ENCODE data around the gene ME1.

The ME1 gene

DNA sequence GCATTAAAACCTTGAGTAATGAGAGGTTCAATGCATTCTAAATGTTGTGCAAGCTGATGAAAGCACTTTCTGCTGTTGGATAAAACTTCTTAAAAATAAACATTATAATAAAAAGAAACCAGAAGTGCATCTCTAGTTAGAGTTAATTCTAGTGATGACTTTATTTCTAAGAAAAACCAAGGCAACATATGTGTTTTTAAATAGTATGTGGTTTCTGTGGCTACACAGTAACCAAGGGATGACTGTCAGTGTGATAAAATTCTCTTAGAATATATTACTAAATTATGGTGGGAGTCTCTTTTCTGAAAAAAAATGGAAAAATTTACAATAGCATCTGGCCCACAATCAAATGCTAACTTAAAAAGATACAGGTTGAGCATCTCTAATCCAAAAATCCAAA is 117.0 kb downstream of the ME1 start:
- H3K9me3 ChIP-seq (ENCODE audit: control insufficient read depth, insufficient read depth, low read depth, low read length), result no peaks in the 10 kb centered on the region
- peaks cover 0 to 3% of the 10 kb centered on the region in 2 experiments; a peak in 2 of 3 replicates for H3K36me3 ChIP-seq (ENCODE audit: control insufficient read depth in 2 of 2, insufficient read depth in 1 of 2, low read length in 2 of 2)
- POLR2A ChIA-PET, result no interaction called here
- no peak overlapping the region for H3K4me3 ChIP-seq (ENCODE audit: low read depth, low read length)
- CTCF ChIA-PET, result interaction anchor here (0.6 kb wide), 1 partner anchor 10 kb away, joined by 3 read pairs; no protein-coding TSS in a partner anchor
- no peak overlapping the region for H3K27ac ChIP-seq (ENCODE audit: extremely low read depth, low read depth, low read length)
- no peaks in the 10 kb centered on the region for H3K4me1 ChIP-seq (ENCODE audit: control insufficient read depth, insufficient read depth, low read length)
- TF ChIP-seq ZNF138 (tag by site-specific recombination; IDR thresholded peaks at IDR 0.05; ENCODE audit: borderline replicate concordance) (no peak), ZBTB17 (tag by site-specific recombination; IDR thresholded peaks at IDR 0.05) (no peak), GLI4 (tag by site-specific recombination; IDR thresholded peaks at IDR 0.05) (no peak), SETDB1 (IDR thresholded peaks at IDR 0.05; ENCODE audit: insufficient read length, low read length) (no peak), ZNF830 (tag by site-specific recombination; IDR thresholded peaks at IDR 0.05; ENCODE audit: low read depth) (no peak), ZNF610 (tag by site-specific recombination; IDR thresholded peaks at IDR 0.05; ENCODE audit: borderline replicate concordance) (no peak), ZNF654 (tag by site-specific recombination; IDR thresholded peaks at IDR 0.05; ENCODE audit: low read depth) (no peak), ZNF558 (tag by site-specific recombination; IDR thresholded peaks at IDR 0.05) (no peak), ZNF114 (tag by site-specific recombination; IDR thresholded peaks at IDR 0.05) (no peak), ZNF341 (tag by site-specific recombination; IDR thresholded peaks at IDR 0.05; ENCODE audit: low read depth) (no peak), ZNF837 (tag by site-specific recombination; IDR thresholded peaks at IDR 0.05) (no peak), HOXC10 (CRISPR knock-in tag; IDR thresholded peaks at IDR 0.05) (no peak), ZNF777 (tag by site-specific recombination; IDR thresholded peaks at IDR 0.05; ENCODE audit: borderline replicate concordance) (no peak), KLF1 (tag by site-specific recombination; IDR thresholded peaks at IDR 0.05) (no peak)

DNA sequence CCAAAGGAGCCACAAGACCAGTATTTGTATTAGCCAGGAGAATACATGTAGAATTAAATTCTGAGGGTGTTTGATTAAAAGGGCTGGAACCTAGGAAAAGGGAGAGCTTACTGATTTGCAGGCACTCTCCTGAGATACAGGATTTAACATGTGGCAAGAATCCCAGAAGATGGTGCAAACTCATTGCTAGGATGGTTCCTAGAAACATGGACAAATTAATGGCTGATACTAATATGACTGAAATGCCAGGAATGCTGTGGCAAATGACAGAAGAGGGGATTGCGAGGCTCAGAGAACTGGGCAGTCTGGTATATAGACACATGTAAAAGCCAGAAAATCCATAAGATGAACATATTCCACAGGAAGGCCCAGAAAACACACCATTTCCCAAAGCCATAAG is 119.6 kb downstream of the ME1 start:
- Histone ChIP-seq H3K4me3 (ENCODE audit: low read depth, low read length) (no peak overlapping the region), H3K36me3 (ENCODE audit: control insufficient read depth in 2 of 2, insufficient read depth in 1 of 2, low read length in 2 of 2) (peaks cover 0 to 3% of the 10 kb centered on the region in 2 experiments; a peak in 2 of 3 replicates), H3K4me1 (ENCODE audit: control insufficient read depth, insufficient read depth, low read length) (no peaks in the 10 kb centered on the region), H3K27ac (ENCODE audit: extremely low read depth, low read depth, low read length) (no peak overlapping the region), H3K9me3 (ENCODE audit: control insufficient read depth, insufficient read depth, low read depth, low read length) (no peaks in the 10 kb centered on the region)
- TF ChIP-seq ZNF354C (tag by site-specific recombination; IDR thresholded peaks at IDR 0.05; ENCODE audit: borderline replicate concordance, low read depth), result no peak
- ChIA-PET POLR2A (interaction anchor here (0.6 kb wide), 1 partner anchor 70 kb away, joined by 3 read pairs; no protein-coding TSS in a partner anchor), CTCF (no interaction called here)

DNA sequence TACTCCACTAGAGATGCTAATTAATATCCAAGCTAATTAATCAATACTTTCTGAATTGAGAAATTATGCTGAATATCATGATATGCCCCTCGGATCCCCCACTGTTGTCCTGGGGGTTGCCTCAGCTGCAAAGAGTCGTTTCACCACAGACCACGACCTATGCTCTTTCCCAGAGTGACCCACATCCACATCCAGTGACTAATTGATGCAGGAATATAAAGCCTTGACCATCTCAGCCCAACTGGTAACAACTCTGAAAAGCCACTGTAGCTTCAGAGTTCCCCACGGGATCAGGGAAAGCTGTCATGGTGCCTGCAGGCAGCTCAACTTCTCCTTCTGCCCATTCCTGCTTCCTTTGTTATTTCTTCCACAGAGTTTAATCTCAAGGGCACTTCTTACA is 120.8 kb downstream of the ME1 start:
- CTCF ChIA-PET, result interaction anchor here (1.0 to 1.1 kb wide), 3 partner anchors 201 to 1465 kb away, joined by 3 to 4 read pairs (median 3); partner anchors contain the start of gene PRSS35
- no peak overlapping the region for H3K4me3 ChIP-seq (ENCODE audit: low read depth, low read length)
- H3K27ac ChIP-seq (ENCODE audit: extremely low read depth, low read depth, low read length), result no peak overlapping the region
- TF ChIP-seq ZNF211 (tag by site-specific recombination; IDR thresholded peaks at IDR 0.05; ENCODE audit: low read depth) (no peak), ZNF629 (tag by site-specific recombination; IDR thresholded peaks at IDR 0.05) (no peak), ZSCAN23 (tag by site-specific recombination; IDR thresholded peaks at IDR 0.05) (no peak), RBAK (tag by site-specific recombination; IDR thresholded peaks at IDR 0.05) (no peak), ZNF48 (tag by site-specific recombination; IDR thresholded peaks at IDR 0.05) (no peak), ZNF677 (tag by site-specific recombination; IDR thresholded peaks at IDR 0.05) (no peak), KLF7 (tag by site-specific recombination; IDR thresholded peaks at IDR 0.05; ENCODE audit: borderline replicate concordance) (no peak), ZNF175 (tag by site-specific recombination; IDR thresholded peaks at IDR 0.05) (no peak), KLF9 (tag by site-specific recombination; IDR thresholded peaks at IDR 0.05; ENCODE audit: low read depth) (no peak), ZEB2 (tag by site-specific recombination; IDR thresholded peaks at IDR 0.05) (no peak), ZNF510 (tag by site-specific recombination; IDR thresholded peaks at IDR 0.05; ENCODE audit: insufficient replicate concordance) (no peak), ZNF157 (tag by site-specific recombination; IDR thresholded peaks at IDR 0.05) (no peak), ZFHX2 (tag by site-specific recombination; conservative IDR thresholded peaks at IDR 0.05) (no peak), ZNF335 (tag by site-specific recombination; conservative IDR thresholded peaks at IDR 0.05) (no peak)
- TF ChIP-seq, protein P1, sequence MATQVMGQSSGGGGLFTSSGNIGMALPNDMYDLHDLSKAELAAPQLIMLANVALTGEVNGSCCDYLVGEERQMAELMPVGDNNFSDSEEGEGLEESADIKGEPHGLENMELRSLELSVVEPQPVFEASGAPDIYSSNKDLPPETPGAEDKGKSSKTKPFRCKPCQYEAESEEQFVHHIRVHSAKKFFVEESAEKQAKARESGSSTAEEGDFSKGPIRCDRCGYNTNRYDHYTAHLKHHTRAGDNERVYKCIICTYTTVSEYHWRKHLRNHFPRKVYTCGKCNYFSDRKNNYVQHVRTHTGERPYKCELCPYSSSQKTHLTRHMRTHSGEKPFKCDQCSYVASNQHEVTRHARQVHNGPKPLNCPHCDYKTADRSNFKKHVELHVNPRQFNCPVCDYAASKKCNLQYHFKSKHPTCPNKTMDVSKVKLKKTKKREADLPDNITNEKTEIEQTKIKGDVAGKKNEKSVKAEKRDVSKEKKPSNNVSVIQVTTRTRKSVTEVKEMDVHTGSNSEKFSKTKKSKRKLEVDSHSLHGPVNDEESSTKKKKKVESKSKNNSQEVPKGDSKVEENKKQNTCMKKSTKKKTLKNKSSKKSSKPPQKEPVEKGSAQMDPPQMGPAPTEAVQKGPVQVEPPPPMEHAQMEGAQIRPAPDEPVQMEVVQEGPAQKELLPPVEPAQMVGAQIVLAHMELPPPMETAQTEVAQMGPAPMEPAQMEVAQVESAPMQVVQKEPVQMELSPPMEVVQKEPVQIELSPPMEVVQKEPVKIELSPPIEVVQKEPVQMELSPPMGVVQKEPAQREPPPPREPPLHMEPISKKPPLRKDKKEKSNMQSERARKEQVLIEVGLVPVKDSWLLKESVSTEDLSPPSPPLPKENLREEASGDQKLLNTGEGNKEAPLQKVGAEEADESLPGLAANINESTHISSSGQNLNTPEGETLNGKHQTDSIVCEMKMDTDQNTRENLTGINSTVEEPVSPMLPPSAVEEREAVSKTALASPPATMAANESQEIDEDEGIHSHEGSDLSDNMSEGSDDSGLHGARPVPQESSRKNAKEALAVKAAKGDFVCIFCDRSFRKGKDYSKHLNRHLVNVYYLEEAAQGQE (tag by site-specific recombination; IDR thresholded peaks at IDR 0.05), result no peak
- TF ChIP-seq, protein P2, sequence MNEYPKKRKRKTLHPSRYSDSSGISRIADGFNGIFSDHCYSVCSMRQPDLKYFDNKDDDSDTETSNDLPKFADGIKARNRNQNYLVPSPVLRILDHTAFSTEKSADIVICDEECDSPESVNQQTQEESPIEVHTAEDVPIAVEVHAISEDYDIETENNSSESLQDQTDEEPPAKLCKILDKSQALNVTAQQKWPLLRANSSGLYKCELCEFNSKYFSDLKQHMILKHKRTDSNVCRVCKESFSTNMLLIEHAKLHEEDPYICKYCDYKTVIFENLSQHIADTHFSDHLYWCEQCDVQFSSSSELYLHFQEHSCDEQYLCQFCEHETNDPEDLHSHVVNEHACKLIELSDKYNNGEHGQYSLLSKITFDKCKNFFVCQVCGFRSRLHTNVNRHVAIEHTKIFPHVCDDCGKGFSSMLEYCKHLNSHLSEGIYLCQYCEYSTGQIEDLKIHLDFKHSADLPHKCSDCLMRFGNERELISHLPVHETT (tag by site-specific recombination; IDR thresholded peaks at IDR 0.05), result no peak
- no peaks in the 10 kb centered on the region for H3K9me3 ChIP-seq (ENCODE audit: control insufficient read depth, insufficient read depth, low read depth, low read length)
- peaks cover 0 to 3% of the 10 kb centered on the region in 2 experiments; a peak in 2 of 3 replicates for H3K36me3 ChIP-seq (ENCODE audit: control insufficient read depth in 2 of 2, insufficient read depth in 1 of 2, low read length in 2 of 2)
- POLR2A ChIA-PET, result no interaction called here
- H3K4me1 ChIP-seq (ENCODE audit: control insufficient read depth, insufficient read depth, low read length), result no peaks in the 10 kb centered on the region
